Stimulated activated CD8-positive, alpha-beta memory T cell treated with anti-CD3 and anti-CD28 coated beads, Interleukin-15, amount 100 ng/mL, for 4 hours (primary cell): ENCODE data around the gene HELZ2.

Experiments
- DNase-seq, 2 donors: peaks; one replicate each; pipeline ENCODE4 v3.0.0-alpha.2; 2020; ENCODE audit warnings: low read depth in 2 of 2

Gene HELZ2

DNA sequence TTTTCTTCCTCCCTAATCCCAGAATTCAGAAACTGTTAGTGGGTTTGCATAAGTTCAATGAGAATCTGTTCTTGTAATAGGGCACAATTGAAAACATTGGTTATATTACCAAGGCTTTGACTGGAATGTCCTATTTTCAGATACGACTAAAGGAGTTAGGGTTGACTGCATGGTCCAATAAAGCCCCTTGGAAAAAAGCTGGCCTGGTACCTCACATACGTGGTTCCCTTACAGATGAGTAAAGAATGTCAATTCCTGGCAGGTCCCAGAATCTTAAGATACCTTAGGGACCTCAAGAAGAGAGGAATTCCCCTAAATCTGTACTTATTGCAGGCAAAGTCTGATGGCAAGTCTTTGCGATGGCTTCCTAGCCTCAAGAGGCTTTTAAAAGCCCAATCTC is 48.9 kb downstream of the HELZ2 start:
- DNase-seq: no peak
